ENCODE data around the gene MGA.

Gene MGA

DNA sequence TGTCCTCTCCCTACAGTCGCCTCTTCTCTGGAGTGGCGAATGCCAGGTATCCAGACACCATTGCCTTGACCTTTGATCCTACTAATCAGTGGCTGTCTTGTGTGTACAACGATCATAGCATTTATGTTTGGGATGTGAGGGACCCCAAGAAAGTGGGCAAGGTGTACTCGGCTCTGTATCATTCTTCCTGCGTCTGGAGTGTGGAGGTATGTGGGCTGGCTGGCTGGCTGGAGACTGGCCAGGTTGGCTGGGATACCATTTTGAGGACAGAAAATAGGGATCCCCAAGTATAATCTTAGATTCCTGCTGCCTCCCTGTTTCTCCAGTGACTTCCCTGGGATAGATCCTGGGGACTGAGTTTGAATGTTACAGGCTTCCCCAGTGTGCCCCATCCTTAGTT is 154.3 kb downstream of the MGA start:
- no peak for DNase-seq (ENCODE audit: low read depth)
- TF ChIP-seq, protein P1, sequence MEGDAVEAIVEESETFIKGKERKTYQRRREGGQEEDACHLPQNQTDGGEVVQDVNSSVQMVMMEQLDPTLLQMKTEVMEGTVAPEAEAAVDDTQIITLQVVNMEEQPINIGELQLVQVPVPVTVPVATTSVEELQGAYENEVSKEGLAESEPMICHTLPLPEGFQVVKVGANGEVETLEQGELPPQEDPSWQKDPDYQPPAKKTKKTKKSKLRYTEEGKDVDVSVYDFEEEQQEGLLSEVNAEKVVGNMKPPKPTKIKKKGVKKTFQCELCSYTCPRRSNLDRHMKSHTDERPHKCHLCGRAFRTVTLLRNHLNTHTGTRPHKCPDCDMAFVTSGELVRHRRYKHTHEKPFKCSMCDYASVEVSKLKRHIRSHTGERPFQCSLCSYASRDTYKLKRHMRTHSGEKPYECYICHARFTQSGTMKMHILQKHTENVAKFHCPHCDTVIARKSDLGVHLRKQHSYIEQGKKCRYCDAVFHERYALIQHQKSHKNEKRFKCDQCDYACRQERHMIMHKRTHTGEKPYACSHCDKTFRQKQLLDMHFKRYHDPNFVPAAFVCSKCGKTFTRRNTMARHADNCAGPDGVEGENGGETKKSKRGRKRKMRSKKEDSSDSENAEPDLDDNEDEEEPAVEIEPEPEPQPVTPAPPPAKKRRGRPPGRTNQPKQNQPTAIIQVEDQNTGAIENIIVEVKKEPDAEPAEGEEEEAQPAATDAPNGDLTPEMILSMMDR (IDR thresholded peaks at IDR 0.05; ENCODE audit: insufficient read depth, low read depth, low read length, missing control alignments): no peak
- no peak overlapping the region for H3K4me3 ChIP-seq (ENCODE audit: low read length)

DNA sequence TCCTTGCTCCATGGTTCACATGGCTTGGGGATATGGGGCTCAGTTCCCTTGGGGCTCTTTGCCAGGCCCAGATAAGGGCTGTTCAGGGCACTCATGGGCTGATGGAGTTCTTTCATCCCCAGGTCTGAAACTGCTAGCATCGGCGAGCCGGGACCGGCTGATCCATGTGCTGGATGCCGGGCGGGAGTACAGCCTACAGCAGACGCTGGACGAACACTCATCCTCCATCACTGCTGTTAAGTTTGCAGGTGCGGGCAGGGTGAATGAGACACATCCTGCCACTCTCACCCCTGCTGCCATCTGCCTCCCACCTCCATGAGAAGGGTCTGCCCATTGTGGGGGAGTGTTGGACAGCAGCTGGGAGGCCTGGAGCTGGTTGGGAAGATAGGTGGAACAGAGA is 156.6 kb downstream of the MGA start:
- TF ChIP-seq, protein P1 (IDR thresholded peaks at IDR 0.05; ENCODE audit: insufficient read depth, low read depth, low read length, missing control alignments): no peak
- no peak for DNase-seq (ENCODE audit: low read depth)
- no peak overlapping the region for H3K4me3 ChIP-seq (ENCODE audit: low read length)

DNA sequence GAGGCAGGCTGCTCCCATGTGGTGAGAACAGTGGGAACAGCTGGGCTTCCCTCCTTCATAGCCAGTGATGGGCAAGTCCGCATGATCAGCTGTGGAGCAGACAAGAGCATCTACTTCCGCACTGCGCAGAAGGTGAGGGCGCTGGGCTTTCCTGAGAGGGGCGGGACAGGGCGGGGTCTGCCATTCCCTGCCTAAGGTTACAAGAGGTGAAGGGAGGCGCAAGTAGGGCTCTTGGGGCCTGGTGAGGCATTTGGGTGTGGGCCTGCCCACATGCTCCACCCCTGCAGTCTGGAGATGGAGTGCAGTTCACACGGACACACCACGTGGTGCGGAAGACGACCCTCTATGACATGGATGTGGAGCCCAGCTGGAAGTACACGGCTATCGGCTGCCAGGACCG is 157.1 kb downstream of the MGA start:
- DNase-seq (ENCODE audit: low read depth): no peak
- TF ChIP-seq, protein P1 (IDR thresholded peaks at IDR 0.05; ENCODE audit: insufficient read depth, low read depth, low read length, missing control alignments): no peak
- no peak overlapping the region for H3K4me3 ChIP-seq (ENCODE audit: low read length)

DNA sequence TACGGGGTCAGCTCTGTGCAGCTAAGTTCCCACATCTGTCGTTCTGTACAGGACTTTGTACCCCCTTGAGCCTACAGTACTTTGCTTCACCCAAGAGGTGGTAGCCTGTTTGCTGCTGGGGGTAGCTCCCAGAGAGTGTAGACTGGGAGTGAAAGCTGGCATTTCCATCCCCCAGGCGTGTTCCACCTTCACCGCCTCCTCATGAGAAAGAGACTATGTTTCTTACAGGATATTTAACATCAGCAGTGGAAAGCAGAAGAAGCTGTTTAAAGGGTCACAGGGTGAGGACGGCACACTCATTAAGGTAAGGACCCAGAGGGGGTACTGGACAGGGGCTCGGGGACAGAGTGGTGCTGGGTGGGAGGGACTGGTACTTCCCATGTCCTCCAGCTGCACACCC is 157.6 kb downstream of the MGA start:
- no peak for DNase-seq (ENCODE audit: low read depth)

DNA sequence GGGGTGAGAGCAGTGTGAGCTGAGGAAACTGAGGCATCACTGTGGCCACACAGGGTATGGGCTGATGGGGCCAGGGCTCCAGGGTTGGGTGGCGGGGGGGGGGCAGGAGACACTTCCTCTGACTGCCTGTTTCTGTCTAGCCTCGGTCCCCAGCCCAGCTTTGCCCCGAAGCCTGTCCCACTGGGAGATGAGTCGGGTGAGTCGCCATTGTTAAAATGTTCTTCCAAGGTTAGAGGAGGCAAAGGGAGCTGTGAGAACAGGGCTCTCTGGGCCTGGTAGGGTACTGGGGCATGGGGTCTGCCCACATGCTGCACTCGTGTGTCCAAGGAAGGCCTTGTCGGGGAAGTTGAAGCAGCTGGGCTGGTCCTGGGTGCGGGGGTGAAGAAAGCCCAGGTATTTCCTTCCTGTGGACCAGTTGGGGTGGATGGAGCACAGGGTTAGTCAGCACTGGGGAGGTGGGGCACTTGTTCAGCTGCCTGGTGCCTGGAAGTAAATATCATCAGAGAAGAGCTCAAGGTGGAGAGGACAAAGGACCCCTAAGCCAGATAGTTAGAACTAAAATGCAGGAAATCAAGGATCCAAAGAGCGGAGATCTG is 159.3 kb downstream of the MGA start:
- no peak overlapping the region for H3K4me3 ChIP-seq (ENCODE audit: low read length)
- DNase-seq (ENCODE audit: low read depth): peak; percentile 64
- TF ChIP-seq, protein P1 (IDR thresholded peaks at IDR 0.05; ENCODE audit: insufficient read depth, low read depth, low read length, missing control alignments): no peak

More for the DNA sequence above, 157.6 kb downstream of the MGA start:
- TF ChIP-seq, protein P1 (IDR thresholded peaks at IDR 0.05; ENCODE audit: insufficient read depth, low read depth, low read length, missing control alignments): no peak
- H3K4me3 ChIP-seq (ENCODE audit: low read length): no peak overlapping the region

DNA sequence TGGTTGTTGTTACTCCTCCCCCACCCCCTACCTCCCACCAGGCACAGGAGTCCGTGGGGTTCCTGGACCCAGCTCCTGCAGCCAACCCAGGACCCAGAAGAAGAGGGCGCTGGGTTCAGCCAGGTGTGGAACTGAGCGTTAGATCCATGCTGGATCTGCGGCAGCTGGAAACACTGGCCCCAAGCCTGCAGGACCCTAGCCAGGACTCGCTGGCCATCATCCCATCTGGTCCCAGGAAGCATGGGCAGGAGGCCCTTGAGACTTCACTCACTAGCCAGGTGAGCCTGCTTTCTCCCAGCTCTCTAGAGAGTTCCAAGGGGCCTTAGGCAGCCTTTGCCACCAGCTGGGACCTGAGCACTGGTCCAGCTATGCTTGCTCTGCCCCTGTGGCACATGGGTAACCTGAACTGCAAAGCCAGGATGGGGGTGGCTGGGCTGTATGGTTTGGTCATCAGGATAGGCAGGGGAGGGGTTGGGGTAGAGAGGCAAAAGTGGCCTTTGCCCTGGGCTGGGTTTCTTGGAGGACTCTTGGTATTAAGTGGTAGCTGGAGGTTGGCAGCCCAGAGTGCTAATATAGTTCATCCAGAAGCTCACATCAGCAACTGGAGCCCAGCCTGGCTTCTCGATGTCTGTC is 160.7 kb downstream of the MGA start:
- DNase-seq (ENCODE audit: low read depth): no peak
- no peak overlapping the region for H3K4me3 ChIP-seq (ENCODE audit: low read length)
- TF ChIP-seq, protein P1 (IDR thresholded peaks at IDR 0.05; ENCODE audit: insufficient read depth, low read depth, low read length, missing control alignments): no peak

DNA sequence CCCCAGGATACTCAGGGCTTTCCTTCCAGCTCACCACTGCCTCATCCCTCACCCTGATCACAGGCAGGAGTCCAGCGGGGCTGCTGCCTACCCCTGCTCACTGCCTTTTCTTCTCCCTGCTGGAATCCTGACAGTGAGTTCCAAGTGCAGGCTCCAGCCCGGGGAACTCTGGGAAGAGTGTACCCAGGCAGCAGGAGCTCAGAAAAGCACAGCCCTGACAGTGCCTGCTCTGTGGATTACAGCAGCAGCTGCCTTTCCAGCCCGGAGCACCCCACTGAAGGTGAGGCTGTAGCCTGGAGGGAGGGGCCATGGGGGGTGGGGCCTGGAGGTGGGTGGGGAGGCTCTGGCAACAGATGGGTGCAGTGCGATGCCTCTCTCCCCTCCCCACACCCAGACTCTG is 161.6 kb downstream of the MGA start:
- TF ChIP-seq, protein P1 (IDR thresholded peaks at IDR 0.05; ENCODE audit: insufficient read depth, low read depth, low read length, missing control alignments): no peak
- DNase-seq (ENCODE audit: low read depth): no peak
- H3K4me3 ChIP-seq (ENCODE audit: low read length): no peak overlapping the region

All from epithelial cell of esophagus (primary cell).